Thyroid gland (tissue), 4 donors: ENCODE data around the gene SHROOM2.

Experiments
- CTCF ChIP-seq, 6 experiments: fragments of 200-600 bp in 3 of 6; fragments of 450-650 bp in 3 of 6; sonication (generic) in 3 of 6; IDR thresholded peaks; one replicate each; pipeline ENCODE4 v1.5.1; 2016 to 2019; ENCODE audit warnings: antibody characterized with exemption in 6 of 6, mild to moderate bottlenecking in 2 of 6, inconsistent platforms in 1 of 6, moderate library complexity in 1 of 6
- POLR2A ChIP-seq, 2 donors: fragments of 450-650 bp; IDR thresholded peaks; one replicate each; pipeline ENCODE4 v1.6.1; 2017; ENCODE audit warnings: antibody characterized with exemption in 2 of 2, mild to moderate bottlenecking in 2 of 2, moderate library complexity in 1 of 2

GRCh38 chrX:9802737-9803136 lies 16.5 kb downstream of the SHROOM2 start:
- TF ChIP-seq CTCF (IDR thresholded peaks at IDR 0.05): no peak
- no peak for TF ChIP-seq POLR2A (IDR thresholded peaks at IDR 0.05)
